ENCODE results near the gene STUB1. TPM values are rescaled to one million over a fixed set of nuclear protein-coding genes. Genes with fewer than 3 reads are reported as not detected.
A peak's percentile ranks its signal among the peaks of the same experiment; 100 is the strongest.

The STUB1 gene
- total and polyA plus RNA-seq, 2 of the 8 experiments (the other 6 are each of a cell fraction or from before 2014, with no cell fraction given), result 89.9 to 103 TPM

DNA sequence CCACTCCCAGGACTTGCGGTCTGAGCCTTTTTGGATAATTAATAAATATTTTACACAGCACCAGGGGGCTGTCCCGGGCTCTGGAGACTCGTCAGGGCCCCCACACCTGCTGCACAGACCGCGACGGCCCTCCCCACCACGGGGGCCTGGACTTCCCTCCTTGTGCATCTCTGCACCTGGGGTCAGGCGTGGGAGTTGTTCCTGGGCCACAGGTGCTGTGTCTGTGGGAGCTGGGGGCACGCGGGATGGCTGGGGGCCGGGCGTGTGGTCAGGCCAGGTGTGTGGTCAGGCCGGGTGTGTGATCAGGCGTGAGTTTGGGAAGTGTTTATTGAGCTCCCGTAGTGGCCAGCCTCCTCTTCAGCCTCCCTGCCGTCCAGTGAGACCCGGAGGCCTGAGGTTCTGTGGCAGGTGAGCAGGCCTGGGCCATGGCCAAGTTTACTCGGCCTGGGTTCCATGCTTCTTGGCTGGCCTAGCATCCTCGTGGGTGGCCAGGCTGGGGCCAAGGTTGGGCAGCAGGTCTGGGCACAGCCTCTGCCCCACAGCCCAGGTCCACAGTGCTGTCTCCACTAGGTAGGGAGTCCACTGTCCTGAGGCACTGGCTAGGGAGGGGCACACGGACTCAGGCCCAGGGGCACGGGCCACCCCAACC is 1.9 kb upstream of the STUB1 start:
- peaks cover 6% of the 10 kb centered on the region; the same call in 1 of the 2 replicates for H3K79me1 ChIP-seq (ENCODE audit: low read depth, low read length)
- H3K9ac ChIP-seq (replicated peaks in 1 of 4; ENCODE audit: extremely low read depth in 1 of 4, low read depth in 3 of 4, low read length in 3 of 4), result no peak overlapping the region
- H3K23ac ChIP-seq (ENCODE audit: insufficient read length), result no peak overlapping the region
- 0 out of 2 replicates have a peak overlapping the region, but pooled peaks have one; percentile 7 for H2AK5ac ChIP-seq (ENCODE audit: low read depth, low read length)
- 92% methylated on average over 21 of the region's 21 CpGs; no CpG with 5 or more reads in 1 of the 2 experiments for WGBS, 2 experiments (ENCODE audit: extremely low coverage in 1 of 2, insufficient coverage in 1 of 2, insufficient read length in 1 of 2, insufficient replicate concordance in 2 of 2, low coverage in 1 of 2, low lambda C conversion rate in 2 of 2, missing lambda C conversion rate in 1 of 2)
- H4K20me1 ChIP-seq (replicated peaks in 1 of 2; ENCODE audit: control insufficient read depth in 1 of 2, insufficient read depth in 2 of 2, low read length in 2 of 2), result peaks cover 4 to 29% of the 10 kb centered on the region in 2 experiments
- no peak overlapping the region for H3K14ac ChIP-seq (ENCODE audit: insufficient read length)
- peaks cover 0 to 12% of the 10 kb centered on the region in 2 experiments; a peak in 1 of 4 replicates for H3K79me2 ChIP-seq (ENCODE audit: control insufficient read depth in 1 of 2, insufficient read depth in 2 of 2, low read length in 2 of 2)
- POLR2A ChIA-PET (ENCODE audit: partially characterized antibody), result interaction anchor here (1.0 to 13.3 kb wide), 13 partner anchors 11 to 1282 kb away, joined by 3 to 214 read pairs (median 4); partner anchors contain the start of genes ANTKMT, CHTF18, RHOT2 and RPUSD1
- no peak overlapping the region for H4K5ac ChIP-seq (ENCODE audit: insufficient read length, low read depth, low read length)
- no peak overlapping the region for H3K4ac ChIP-seq (replicated peaks; ENCODE audit: insufficient read length, low read depth, low read length)
- H3K4me3 ChIP-seq (ENCODE audit: extremely low read depth in 1 of 4, insufficient read depth in 2 of 4, low read depth in 3 of 4, low read length in 4 of 4), result no peak overlapping the region
- no peak overlapping the region; the same call in 1 of the 2 replicates for H3K27ac ChIP-seq (ENCODE audit: low read depth, low read length)
- peak overlapping the region; percentile 99; the same call in 1 of the 2 replicates for H2BK15ac ChIP-seq (ENCODE audit: low read length)
- peak overlapping the region; percentile 75; the same call in 1 of the 2 replicates for H2BK12ac ChIP-seq (ENCODE audit: low read depth, low read length)
- H3K27me3 ChIP-seq (replicated peaks in 1 of 4; ENCODE audit: control insufficient read depth in 3 of 4, extremely low read depth in 1 of 4, insufficient read depth in 3 of 4, low read length in 3 of 4), result peaks cover 0 to 2% (median 0%) of the 10 kb centered on the region in 4 experiments; a peak in 2 of 7 replicates
- H2BK20ac ChIP-seq (ENCODE audit: low read length), result no peak overlapping the region
- H3K4me2 ChIP-seq (ENCODE audit: insufficient read depth in 1 of 2, low read depth in 2 of 2, low read length in 2 of 2), result no peak overlapping the region
- CTCF ChIA-PET (ENCODE audit: partially characterized antibody), result interaction anchor here (0.7 to 2.3 kb wide), 12 partner anchors 10 to 123 kb away, joined by 3 to 11 read pairs (median 4); partner anchors contain the start of genes RHOT2 and WDR24
- H3K18ac ChIP-seq (ENCODE audit: extremely low read depth, low read length), result no peak overlapping the region
- H3K4me1 ChIP-seq (replicated peaks in 1 of 4; ENCODE audit: control insufficient read depth in 3 of 4, insufficient read depth in 4 of 4, low read length in 3 of 4), result peaks cover 0 to 41% (median 32%) of the 10 kb centered on the region in 4 experiments; a peak in 6 of 7 replicates
- H3K56ac ChIP-seq (replicated peaks; ENCODE audit: insufficient read length, low read depth, low read length), result no peak overlapping the region
- FAIRE-seq, result no peak
- no peaks in the 10 kb centered on the region for H3K9me3 ChIP-seq (ENCODE audit: insufficient read depth in 2 of 2, low read depth in 1 of 2, low read length in 1 of 2)
- DNase-seq (ENCODE audit: low read depth in 1 of 2, low spot score in 2 of 2), result no peak
- peak overlapping the region; percentile 44 for H4K91ac ChIP-seq (replicated peaks; ENCODE audit: insufficient read length, low read length)
- H3K36me3 ChIP-seq (ENCODE audit: control insufficient read depth in 2 of 4, insufficient read depth in 4 of 4, low read length in 3 of 4), result peaks cover 7 to 18% (median 13%) of the 10 kb centered on the region in 4 experiments
- peaks cover 15% of the 10 kb centered on the region for H3K23me2 ChIP-seq (ENCODE audit: low read depth, low read length)
- no peak overlapping the region for H2BK120ac ChIP-seq (replicated peaks; ENCODE audit: low read depth, low read length)
- peak overlapping the region; percentile 65 for H4K8ac ChIP-seq (ENCODE audit: extremely low read depth, insufficient read depth, low read length)
- peak overlapping the region; percentile 63; the same call in 1 of the 2 replicates for H2BK5ac ChIP-seq (ENCODE audit: low read depth, low read length)
- no peak overlapping the region for H2AFZ ChIP-seq (ENCODE audit: low read length)
- TF ChIP-seq YY1 (IDR thresholded peaks at IDR 0.05; ENCODE audit: low read depth, low read length) (no peak), NRF1 (IDR thresholded peaks at IDR 0.05; ENCODE audit: low read depth, low read length) (no peak), ASH2L (IDR thresholded peaks at IDR 0.05; ENCODE audit: low read length) (no peak), JUN (IDR thresholded peaks at IDR 0.05; ENCODE audit: low read depth, low read length) (no peak), TBP (IDR thresholded peaks at IDR 0.05; ENCODE audit: low read depth, low read length) (no peak), POU5F1 (IDR thresholded peaks at IDR 0.05; ENCODE audit: low read depth, low read length) (no peak), EGR1 (IDR thresholded peaks at IDR 0.05; ENCODE audit: borderline replicate concordance, low read depth, low read length) (no peak), KDM4A (IDR thresholded peaks at IDR 0.05; ENCODE audit: low read depth, low read length, severe bottlenecking) (no peak), SP1 (IDR thresholded peaks at IDR 0.05; ENCODE audit: low read depth, low read length) (no peak), FOSL1 (IDR thresholded peaks at IDR 0.05; ENCODE audit: insufficient read depth, low read depth, low read length) (no peak), SIX5 (IDR thresholded peaks at IDR 0.05; ENCODE audit: low read depth, low read length) (no peak)
- TF ChIP-seq, protein P1, sequence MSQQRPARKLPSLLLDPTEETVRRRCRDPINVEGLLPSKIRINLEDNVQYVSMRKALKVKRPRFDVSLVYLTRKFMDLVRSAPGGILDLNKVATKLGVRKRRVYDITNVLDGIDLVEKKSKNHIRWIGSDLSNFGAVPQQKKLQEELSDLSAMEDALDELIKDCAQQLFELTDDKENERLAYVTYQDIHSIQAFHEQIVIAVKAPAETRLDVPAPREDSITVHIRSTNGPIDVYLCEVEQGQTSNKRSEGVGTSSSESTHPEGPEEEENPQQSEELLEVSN (IDR thresholded peaks at IDR 0.05), result no peak
